ENCODE data around the gene NBEA.

Gene NBEA

GRCh38 chr13:35618565-35619083 lies 676.6 kb downstream of the NBEA start:
- no peak overlapping the region for H3K27ac ChIP-seq
- no peak for TF ChIP-seq ZFX (IDR thresholded peaks at IDR 0.05)
- no peak for TF ChIP-seq CTCF (conservative IDR thresholded peaks at IDR 0.05)

GRCh38 chr13:35621989-35622388 lies 679.9 kb downstream of the NBEA start:
- H3K27ac ChIP-seq: no peak overlapping the region
- TF ChIP-seq CTCF (conservative IDR thresholded peaks at IDR 0.05) (no peak), ZFX (IDR thresholded peaks at IDR 0.05) (no peak)

- TF ChIP-seq CTCF (conservative IDR thresholded peaks at IDR 0.05) (no peak), ZFX (IDR thresholded peaks at IDR 0.05) (no peak)
- H3K27ac ChIP-seq: no peak overlapping the region
Measured at GRCh38 chr13:35629026-35629425, 687.0 kb downstream of the NBEA start.

GRCh38 chr13:35630551-35631275 lies 688.6 kb downstream of the NBEA start:
- H3K27ac ChIP-seq: no peak overlapping the region
- TF ChIP-seq CTCF (conservative IDR thresholded peaks at IDR 0.05) (peak; percentile 82), ZFX (IDR thresholded peaks at IDR 0.05) (no peak)

- TF ChIP-seq CTCF (conservative IDR thresholded peaks at IDR 0.05) (no peak), ZFX (IDR thresholded peaks at IDR 0.05) (no peak)
- no peak overlapping the region for H3K27ac ChIP-seq
Measured at GRCh38 chr13:35631666-35632065, 689.6 kb downstream of the NBEA start.

GRCh38 chr13:35643625-35644024 lies 701.6 kb downstream of the NBEA start:
- TF ChIP-seq CTCF (conservative IDR thresholded peaks at IDR 0.05) (no peak), ZFX (IDR thresholded peaks at IDR 0.05) (no peak)

GRCh38 chr13:35646056-35646774 lies 704.1 kb downstream of the NBEA start:
- H3K27ac ChIP-seq: no peak overlapping the region
- TF ChIP-seq CTCF (conservative IDR thresholded peaks at IDR 0.05): no peak
- TF ChIP-seq ZFX (IDR thresholded peaks at IDR 0.05): no peak

More at GRCh38 chr13:35643625-35644024, 701.6 kb downstream of the NBEA start:
- no peak overlapping the region for H3K27ac ChIP-seq
